CD4-positive, alpha-beta T cell treated with Interleukin-15 for 1 hour (primary cell): ENCODE measurements around the gene THAP4.

ENCODE experiments used
- DNase-seq: peaks from one replicate; pipeline ENCODE4 v3.0.0-alpha.2; 2020

Gene THAP4

GRCh38 chr2:241542278-241542605, 94.7 kb downstream of the THAP4 start:
- no peak for DNase-seq

- no peak for DNase-seq
Observed at GRCh38 chr2:241541564-241542277, 95.2 kb downstream of the THAP4 start.

- DNase-seq, result peak; percentile 55
Observed at GRCh38 chr2:241540771-241541561, 96.0 kb downstream of the THAP4 start.

- DNase-seq, result no peak
Observed at GRCh38 chr2:241540401-241540770, 96.6 kb downstream of the THAP4 start.

- no peak for DNase-seq
Observed at GRCh38 chr2:241539616-241540374, 97.2 kb downstream of the THAP4 start.

- DNase-seq, result no peak
Observed at GRCh38 chr2:241538838-241539615, 97.9 kb downstream of the THAP4 start.

GRCh38 chr2:241535871-241536655, 100.9 kb downstream of the THAP4 start:
- DNase-seq, result no peak

- DNase-seq, result no peak
Observed at GRCh38 chr2:241534701-241535375, 102.1 kb downstream of the THAP4 start.
